Kidney epithelial cell (primary cell): ENCODE data around the gene CBX4. TPM values are rescaled to one million over a fixed set of nuclear protein-coding genes. Genes with fewer than 3 reads are reported as not detected.

Experiments used
- DNase-seq: peaks from one replicate; pipeline ENCODE4 v3.0.0-alpha.2; 2010; ENCODE audit warnings: low read depth
- H3K27me3 ChIP-seq: 2 replicates; pipeline ENCODE4 v1.6.0; 2011; ENCODE audit warnings: low read length; ENCODE audit not compliant: control insufficient read depth, insufficient read depth
- H3K36me3 ChIP-seq: 2 replicates; pipeline ENCODE4 v1.5.1; 2011; ENCODE audit warnings: low read length; ENCODE audit not compliant: control insufficient read depth, insufficient read depth
- H3K4me3 ChIP-seq: 2 replicates; pipeline ENCODE4 v1.5.1; 2011; ENCODE audit warnings: low read depth, mild to moderate bottlenecking, control low read depth, low read length
- total RNA-seq: library from RNA; depleted of rRNA; stranded (reverse); fragments of >200 nt; gene quantifications from 2 replicates; pipeline ENCODE4 v1.2.3, GENCODE V29; 2015
- TF ChIP-seq, protein P1 (sequence below): IDR thresholded peaks from 2 replicates; pipeline ENCODE4 v1.5.1; 2011; ENCODE audit warnings: mild to moderate bottlenecking, moderate library complexity, low read length, control low read depth, inconsistent platforms; ENCODE audit not compliant: insufficient read depth, poor library complexity, severe bottlenecking

CBX4 gene
- total RNA-seq, 1 donor from 2014 or later, result 24.0 TPM

DNA sequence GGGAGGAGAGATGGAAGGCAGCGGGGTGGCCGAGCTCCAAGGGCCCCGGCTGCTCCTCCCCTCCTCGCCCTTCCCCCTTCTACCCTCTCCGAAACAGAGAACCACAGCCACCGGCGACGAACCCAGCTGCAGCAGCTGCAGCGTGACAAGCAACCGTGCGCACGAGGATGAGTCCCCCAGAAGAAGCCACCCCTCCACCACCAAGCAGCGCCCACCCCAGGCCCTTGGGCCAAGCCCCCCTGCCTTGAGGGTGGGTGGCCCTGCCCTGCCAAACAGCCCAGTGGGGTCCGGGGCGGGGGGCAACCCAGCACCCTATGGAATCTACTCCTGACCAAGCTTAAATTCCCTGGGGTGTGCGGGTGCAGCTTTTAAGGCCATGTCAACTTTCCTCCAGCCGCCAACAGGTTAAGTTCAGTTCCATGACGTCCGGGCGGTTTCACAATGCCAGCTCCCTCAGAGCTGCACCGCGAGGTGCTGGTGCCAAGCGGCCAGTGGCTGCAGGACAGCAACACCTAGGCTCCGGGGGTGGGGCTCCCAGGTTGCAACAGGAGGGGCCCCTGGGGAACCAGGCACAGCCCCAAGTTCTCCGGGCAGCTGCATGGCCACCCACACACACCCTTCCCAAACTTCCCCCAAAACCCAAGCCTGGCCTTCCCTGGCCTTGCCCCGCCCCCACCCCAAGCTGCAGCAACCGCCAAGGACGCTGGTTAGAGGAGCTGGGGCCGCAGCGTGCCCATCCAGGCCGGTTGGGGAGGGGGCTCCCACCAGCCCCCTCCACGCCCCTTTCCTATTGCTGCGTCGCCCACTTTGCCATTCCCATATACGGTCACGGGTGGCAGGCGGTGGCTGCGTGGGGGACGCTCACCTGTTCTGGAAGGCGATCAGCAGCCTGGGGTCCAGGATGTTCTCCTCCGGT, 2.0 kb downstream of the CBX4 start:
- TF ChIP-seq, protein P1, sequence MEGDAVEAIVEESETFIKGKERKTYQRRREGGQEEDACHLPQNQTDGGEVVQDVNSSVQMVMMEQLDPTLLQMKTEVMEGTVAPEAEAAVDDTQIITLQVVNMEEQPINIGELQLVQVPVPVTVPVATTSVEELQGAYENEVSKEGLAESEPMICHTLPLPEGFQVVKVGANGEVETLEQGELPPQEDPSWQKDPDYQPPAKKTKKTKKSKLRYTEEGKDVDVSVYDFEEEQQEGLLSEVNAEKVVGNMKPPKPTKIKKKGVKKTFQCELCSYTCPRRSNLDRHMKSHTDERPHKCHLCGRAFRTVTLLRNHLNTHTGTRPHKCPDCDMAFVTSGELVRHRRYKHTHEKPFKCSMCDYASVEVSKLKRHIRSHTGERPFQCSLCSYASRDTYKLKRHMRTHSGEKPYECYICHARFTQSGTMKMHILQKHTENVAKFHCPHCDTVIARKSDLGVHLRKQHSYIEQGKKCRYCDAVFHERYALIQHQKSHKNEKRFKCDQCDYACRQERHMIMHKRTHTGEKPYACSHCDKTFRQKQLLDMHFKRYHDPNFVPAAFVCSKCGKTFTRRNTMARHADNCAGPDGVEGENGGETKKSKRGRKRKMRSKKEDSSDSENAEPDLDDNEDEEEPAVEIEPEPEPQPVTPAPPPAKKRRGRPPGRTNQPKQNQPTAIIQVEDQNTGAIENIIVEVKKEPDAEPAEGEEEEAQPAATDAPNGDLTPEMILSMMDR, result peak; percentile 40
- Histone ChIP-seq H3K36me3 (no peaks in the 10 kb centered on the region), H3K4me3 (peak overlapping the region; percentile 57), H3K27me3 (peaks cover 28% of the 10 kb centered on the region)
- no peak for DNase-seq

DNA sequence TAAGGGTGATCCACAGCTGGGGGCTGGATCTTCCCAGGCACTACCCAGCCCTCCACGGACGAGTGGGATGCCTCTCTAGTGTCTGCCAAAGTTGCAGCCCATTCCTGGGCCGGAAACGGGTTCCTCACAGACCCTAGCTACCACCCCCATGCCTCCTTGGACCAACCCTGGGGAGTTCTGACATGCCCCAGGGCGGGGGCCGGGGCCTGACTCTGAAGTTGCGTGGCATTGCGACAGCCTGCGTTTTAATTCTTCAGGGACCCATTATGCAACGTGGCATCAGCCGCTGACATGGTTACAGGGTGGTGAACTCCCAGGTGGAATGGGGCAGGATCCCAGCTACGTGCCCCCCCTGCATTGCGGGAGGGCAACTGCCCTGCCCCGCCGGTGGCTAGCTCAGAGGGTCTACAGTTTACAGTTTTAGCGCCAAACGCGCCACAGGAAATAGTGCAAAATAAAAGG, 2.7 kb downstream of the CBX4 start:
- no peak for DNase-seq
- H3K27me3 ChIP-seq, result peaks cover 21% of the 10 kb centered on the region
- H3K4me3 ChIP-seq, result no peak overlapping the region
- H3K36me3 ChIP-seq, result no peaks in the 10 kb centered on the region
- TF ChIP-seq, protein P1, result no peak

DNA sequence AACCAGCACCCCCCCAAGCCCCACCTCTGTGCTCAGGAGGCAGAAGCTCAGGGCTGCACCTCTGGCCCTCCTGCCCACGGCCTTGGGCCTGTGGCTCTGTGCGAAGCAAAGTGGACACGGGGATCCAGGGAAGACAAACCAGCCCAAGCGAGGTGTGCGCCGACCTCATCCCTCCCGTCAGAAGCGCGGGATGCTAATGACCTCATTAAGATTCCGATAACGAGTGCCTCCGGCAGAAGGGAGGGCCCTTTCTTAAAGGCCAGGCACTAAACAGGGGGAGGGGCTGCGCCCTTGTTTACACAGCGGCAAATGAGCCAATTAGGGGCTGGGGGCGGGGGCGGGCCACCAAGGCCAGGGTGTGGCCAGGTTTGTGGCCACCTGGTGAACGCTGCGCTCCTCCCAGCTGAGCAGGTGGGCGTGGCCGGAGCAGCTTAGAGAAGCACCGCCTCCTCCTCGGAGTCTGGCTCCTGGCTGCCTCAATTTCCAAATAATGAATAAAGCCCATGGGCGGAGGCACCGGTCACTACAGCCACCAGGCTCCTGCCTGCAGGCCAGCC, 3.2 kb downstream of the CBX4 start:
- Histone ChIP-seq H3K27me3 (peaks cover 16% of the 10 kb centered on the region), H3K36me3 (no peaks in the 10 kb centered on the region), H3K4me3 (no peak overlapping the region)
- TF ChIP-seq, protein P1, result no peak
- DNase-seq, result no peak

DNA sequence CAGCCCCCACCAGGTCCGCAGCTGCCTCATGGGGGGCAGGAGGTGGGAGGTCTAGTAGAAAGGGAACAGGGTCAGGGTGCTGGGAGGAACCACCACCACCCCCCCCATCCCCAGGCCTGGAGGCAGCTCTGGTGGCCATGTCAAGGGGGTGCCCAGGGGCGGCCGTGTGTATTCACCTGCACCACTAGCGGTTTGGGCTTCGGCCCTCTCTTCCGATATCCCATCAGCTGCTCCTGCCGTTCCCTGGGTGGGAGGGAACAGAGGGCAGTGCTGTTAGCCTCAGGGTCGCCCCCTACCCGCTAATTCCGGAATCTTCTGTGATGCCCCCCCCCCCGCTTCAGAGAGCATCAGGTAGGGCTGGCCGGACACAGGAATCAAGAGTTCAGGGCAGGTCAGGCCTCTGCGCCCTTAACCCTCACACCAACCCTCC, 3.8 kb downstream of the CBX4 start:
- no peak for DNase-seq
- H3K4me3 ChIP-seq, result no peak overlapping the region
- peaks cover 10% of the 10 kb centered on the region for H3K27me3 ChIP-seq
- TF ChIP-seq, protein P1, result no peak
- H3K36me3 ChIP-seq, result no peaks in the 10 kb centered on the region

DNA sequence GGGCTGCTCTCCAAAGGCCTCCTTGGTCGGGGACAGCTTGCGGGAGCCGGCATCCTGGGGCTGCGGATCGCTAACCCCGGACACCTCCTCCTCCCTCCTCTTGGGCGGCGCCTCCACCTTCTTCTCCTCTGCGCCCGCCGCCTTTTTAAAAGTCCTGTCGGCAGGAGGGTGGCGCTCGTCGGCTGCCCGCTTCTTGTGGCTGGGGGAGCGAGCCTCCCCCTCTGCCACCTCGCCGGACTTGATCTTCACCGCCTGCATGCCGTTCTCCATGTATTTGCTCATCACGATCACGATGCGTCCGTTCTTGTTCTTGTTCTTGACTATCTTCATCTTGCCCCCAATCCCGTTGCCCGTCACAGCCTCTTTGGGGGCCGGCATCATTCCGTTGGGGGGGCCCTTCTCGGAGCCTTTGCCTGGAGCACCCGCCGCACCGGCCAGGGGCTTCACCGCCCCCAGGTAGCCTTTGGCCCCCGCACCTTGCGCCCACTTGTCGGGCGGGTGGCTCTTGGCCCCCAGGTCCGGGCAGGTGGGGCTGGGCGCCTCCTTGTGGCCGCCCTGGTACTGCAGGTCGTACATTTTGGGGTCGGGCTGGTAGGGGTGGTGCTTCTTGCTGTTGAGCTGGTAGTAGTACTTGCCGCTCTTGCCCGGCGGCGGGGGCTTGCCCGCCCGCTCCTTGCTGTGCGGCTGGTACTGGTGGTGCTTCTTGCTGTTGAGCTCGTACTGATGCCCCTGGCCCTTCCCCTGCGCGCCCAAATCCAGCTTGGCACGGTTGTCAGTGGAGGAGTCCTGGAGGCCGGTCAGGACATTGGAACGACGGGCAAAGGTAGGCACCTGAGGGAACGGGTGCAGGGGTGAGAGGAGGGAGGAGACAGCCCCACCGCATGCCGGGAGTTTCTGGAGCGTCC, 4.4 kb downstream of the CBX4 start:
- no peak for DNase-seq
- TF ChIP-seq, protein P1, result peak; percentile 72
- peaks cover 3% of the 10 kb centered on the region for H3K27me3 ChIP-seq
- H3K4me3 ChIP-seq, result no peak overlapping the region
- no peaks in the 10 kb centered on the region for H3K36me3 ChIP-seq
